KOPT-K1 (cell line): ENCODE data around the gene KCNE1.

Experiments used
- H3K27ac ChIP-seq: fragments of 200-600 bp; sonication (generic); 2 replicates; pipeline ENCODE4 v1.5.1; 2016; ENCODE audit warnings: antibody characterized with exemption, mild to moderate bottlenecking, low read depth, low read length; ENCODE audit not compliant: poor library complexity, severe bottlenecking
- H3K36me3 ChIP-seq: fragments of 200-600 bp; sonication (generic); 2 replicates; pipeline ENCODE4 v1.5.1; 2017; ENCODE audit warnings: antibody characterized with exemption, mild to moderate bottlenecking, low read length, moderate library complexity; ENCODE audit not compliant: insufficient read depth
- H3K9me3 ChIP-seq: fragments of 200-600 bp; sonication (generic); 2 replicates; pipeline ENCODE4 v1.5.1; 2017; ENCODE audit warnings: antibody characterized with exemption, low read length, mild to moderate bottlenecking; ENCODE audit not compliant: insufficient read depth, poor library complexity, severe bottlenecking

The KCNE1 gene

GRCh38 chr21:34545079-34545884, 33.3 kb upstream of the KCNE1 start:
- Histone ChIP-seq H3K9me3 (no peaks in the 10 kb centered on the region), H3K36me3 (no peaks in the 10 kb centered on the region), H3K27ac (no peak overlapping the region)

- Histone ChIP-seq H3K27ac (no peak overlapping the region), H3K9me3 (no peaks in the 10 kb centered on the region), H3K36me3 (no peaks in the 10 kb centered on the region)
These were observed 32.1 kb upstream of the KCNE1 start for GRCh38 chr21:34544032-34544496.

- no peak overlapping the region for H3K27ac ChIP-seq
- H3K9me3 ChIP-seq = no peaks in the 10 kb centered on the region
- no peaks in the 10 kb centered on the region for H3K36me3 ChIP-seq
These were observed 31.0 kb upstream of the KCNE1 start for GRCh38 chr21:34543017-34543416.

GRCh38 chr21:34540206-34540605, 28.2 kb upstream of the KCNE1 start:
- H3K36me3 ChIP-seq = no peaks in the 10 kb centered on the region
- H3K9me3 ChIP-seq = no peaks in the 10 kb centered on the region
- no peak overlapping the region for H3K27ac ChIP-seq

GRCh38 chr21:34537838-34538237, 25.8 kb upstream of the KCNE1 start:
- no peak overlapping the region for H3K27ac ChIP-seq
- H3K36me3 ChIP-seq = no peaks in the 10 kb centered on the region
- H3K9me3 ChIP-seq = no peaks in the 10 kb centered on the region

- no peak overlapping the region for H3K27ac ChIP-seq
These were observed 24.8 kb upstream of the KCNE1 start for GRCh38 chr21:34536820-34537219.

GRCh38 chr21:34536311-34536710, 24.3 kb upstream of the KCNE1 start:
- Histone ChIP-seq H3K27ac (no peak overlapping the region), H3K9me3 (no peaks in the 10 kb centered on the region), H3K36me3 (no peaks in the 10 kb centered on the region)

More at GRCh38 chr21:34536820-34537219, 24.8 kb upstream of the KCNE1 start:
- Histone ChIP-seq H3K36me3 (no peaks in the 10 kb centered on the region), H3K9me3 (no peaks in the 10 kb centered on the region)

GRCh38 chr21:34535886-34536285, 23.9 kb upstream of the KCNE1 start:
- H3K36me3 ChIP-seq = no peaks in the 10 kb centered on the region
- H3K9me3 ChIP-seq = no peaks in the 10 kb centered on the region
- H3K27ac ChIP-seq = no peak overlapping the region

GRCh38 chr21:34534522-34534921, 22.5 kb upstream of the KCNE1 start:
- Histone ChIP-seq H3K27ac (no peak overlapping the region), H3K9me3 (no peaks in the 10 kb centered on the region), H3K36me3 (no peaks in the 10 kb centered on the region)

- Histone ChIP-seq H3K36me3 (no peaks in the 10 kb centered on the region), H3K9me3 (no peaks in the 10 kb centered on the region), H3K27ac (no peak overlapping the region)
These were observed 21.9 kb upstream of the KCNE1 start for GRCh38 chr21:34533938-34534337.

- H3K27ac ChIP-seq = no peak overlapping the region
- no peaks in the 10 kb centered on the region for H3K36me3 ChIP-seq
- no peaks in the 10 kb centered on the region for H3K9me3 ChIP-seq
These were observed 19.4 kb upstream of the KCNE1 start for GRCh38 chr21:34531399-34531798.

GRCh38 chr21:34530261-34530660, 18.3 kb upstream of the KCNE1 start:
- no peak overlapping the region for H3K27ac ChIP-seq
- no peaks in the 10 kb centered on the region for H3K36me3 ChIP-seq
- no peaks in the 10 kb centered on the region for H3K9me3 ChIP-seq

GRCh38 chr21:34528131-34528561, 16.1 kb upstream of the KCNE1 start:
- H3K9me3 ChIP-seq = no peaks in the 10 kb centered on the region
- no peaks in the 10 kb centered on the region for H3K36me3 ChIP-seq
- H3K27ac ChIP-seq = no peak overlapping the region

GRCh38 chr21:34526618-34527290, 14.7 kb upstream of the KCNE1 start:
- Histone ChIP-seq H3K27ac (peak overlapping the region; percentile 35), H3K36me3 (peaks cover 4% of the 10 kb centered on the region; the same call in 1 of the 2 replicates), H3K9me3 (no peaks in the 10 kb centered on the region)

- Histone ChIP-seq H3K9me3 (no peaks in the 10 kb centered on the region), H3K36me3 (peaks cover 9% of the 10 kb centered on the region; the same call in 1 of the 2 replicates), H3K27ac (peak overlapping the region; percentile 35)
These were observed 14.2 kb upstream of the KCNE1 start for GRCh38 chr21:34526241-34526617.
